ENCODE results near the gene RNASE11.
"Not testable (repeated sequence)": the region's sequence is repeated elsewhere in the genome, so short reads cannot be mapped to it uniquely, and the experiment has no call there.

Gene RNASE11

DNA sequence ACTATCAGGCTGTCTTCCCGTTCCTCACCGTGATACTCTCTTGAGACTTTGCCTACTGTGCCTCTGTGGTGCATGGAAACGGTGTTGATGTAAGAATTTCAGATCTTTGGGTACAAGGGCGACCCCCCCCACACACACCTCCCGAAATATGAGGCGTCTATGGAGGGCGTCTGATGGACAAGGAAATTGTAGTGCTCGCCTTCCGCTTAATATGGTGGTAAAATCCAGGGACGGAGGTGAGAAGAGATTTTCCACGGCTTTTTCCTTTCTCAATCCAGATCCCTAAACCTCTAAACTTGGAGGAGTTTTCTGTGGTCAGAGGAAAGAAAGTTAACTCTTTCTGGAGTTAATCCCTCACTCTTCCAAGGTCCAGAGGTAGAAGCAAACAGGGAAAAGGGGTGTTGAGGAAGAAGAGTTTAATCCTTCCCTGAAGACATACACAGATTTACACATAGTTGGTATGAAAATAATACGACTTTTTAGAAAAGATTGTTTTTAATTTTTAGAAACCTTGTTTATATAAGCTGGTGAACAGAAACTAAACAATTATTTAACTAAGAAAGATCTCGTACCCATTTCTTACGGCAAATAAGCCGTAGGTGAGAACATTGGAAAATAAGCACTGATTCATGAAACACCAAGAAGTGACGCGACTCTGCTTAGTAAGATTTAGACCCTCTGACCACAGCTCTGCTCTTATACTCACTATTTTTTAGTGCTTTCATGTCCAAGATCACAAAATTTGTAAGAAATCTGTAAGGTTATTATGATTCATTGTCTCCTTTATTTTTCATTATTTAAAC, 26.4 kb upstream of the RNASE11 start:
- no peak for DNase-seq (ENCODE audit: low read depth)

DNA sequence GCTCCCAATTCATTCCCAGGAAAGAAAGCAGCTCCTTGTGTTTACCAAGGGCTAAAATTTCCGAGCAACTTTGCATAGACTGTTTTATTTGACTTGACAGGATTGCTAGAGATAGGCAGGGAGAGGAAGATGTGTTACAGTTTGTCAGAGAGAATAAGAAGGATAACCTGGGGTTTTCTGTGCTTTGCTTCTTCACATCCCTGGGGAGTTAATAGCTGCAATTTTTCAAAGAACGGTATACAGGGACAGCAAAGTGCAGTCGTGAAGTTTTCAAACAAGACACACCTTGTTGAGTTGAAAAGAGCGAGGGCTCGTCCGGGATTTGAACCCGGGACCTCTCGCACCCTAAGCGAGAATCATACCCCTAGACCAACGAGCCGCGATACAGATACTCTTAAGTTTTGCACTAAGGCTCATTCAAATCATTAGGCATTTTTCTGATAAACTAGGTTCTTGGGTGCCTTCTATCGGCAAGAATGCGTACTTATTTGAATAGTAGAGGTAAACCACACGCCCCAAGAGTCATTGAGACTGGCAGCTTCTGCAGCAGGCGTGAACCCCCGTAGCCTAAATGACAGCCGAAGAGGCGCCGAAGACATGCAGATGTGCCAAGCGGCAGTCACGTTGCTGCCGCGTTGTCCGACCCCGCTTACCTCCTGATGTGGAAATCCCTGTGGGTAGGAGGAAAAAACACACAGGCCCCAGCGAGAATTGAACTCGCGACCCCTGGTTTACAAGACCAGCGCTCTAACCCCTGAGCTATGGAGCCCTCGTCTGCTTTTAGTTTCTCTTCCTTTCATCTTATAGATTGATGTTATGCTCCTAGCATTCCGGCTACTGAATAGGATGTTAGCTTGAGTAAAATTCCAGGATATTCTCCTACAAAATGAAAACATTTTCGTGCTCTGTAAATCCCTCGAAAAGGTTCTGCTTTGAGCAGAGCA, 25.6 kb upstream of the RNASE11 start:
- DNase-seq (ENCODE audit: low read depth) = peak; percentile 63

DNA sequence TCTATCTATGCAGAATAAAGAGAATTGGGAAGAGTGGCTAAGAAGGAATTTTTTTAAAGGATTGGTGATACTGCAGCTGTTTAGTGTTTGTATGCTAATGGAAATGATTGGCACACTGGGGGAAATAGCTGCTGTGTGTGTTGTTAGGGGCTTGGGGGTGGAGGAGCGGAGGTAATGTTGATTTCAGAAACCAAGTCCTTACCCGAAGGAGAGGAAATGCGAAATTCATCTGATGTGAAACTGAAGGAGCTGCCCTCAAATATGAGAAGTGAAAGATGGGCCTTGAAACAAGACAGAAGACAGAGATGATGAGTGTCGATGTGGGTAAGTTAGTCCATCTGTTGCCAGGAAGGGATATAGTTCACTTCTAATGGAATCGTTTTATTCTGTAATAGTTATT, 24.6 kb upstream of the RNASE11 start:
- DNase-seq (ENCODE audit: low read depth) = no peak

DNA sequence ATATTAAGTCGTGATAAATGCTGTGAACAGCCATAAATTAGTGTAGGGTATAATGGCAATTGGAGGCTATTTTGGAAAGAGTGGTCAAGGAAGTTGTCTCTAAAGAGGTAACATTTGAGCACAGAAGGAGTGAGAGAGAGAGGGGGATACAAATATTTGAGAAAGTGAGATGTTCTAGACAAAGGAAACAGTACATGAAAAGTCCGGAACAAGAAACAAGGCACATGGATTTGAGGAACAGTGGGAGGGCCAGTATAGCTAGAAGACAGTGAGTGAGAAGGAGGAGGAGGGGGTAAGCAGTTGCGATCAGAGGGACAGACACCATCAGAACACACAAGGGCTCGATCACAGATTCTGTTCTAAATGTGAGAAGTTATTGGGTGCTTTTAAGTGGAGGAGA, 23.5 kb upstream of the RNASE11 start:
- DNase-seq (ENCODE audit: low read depth) = no peak

DNA sequence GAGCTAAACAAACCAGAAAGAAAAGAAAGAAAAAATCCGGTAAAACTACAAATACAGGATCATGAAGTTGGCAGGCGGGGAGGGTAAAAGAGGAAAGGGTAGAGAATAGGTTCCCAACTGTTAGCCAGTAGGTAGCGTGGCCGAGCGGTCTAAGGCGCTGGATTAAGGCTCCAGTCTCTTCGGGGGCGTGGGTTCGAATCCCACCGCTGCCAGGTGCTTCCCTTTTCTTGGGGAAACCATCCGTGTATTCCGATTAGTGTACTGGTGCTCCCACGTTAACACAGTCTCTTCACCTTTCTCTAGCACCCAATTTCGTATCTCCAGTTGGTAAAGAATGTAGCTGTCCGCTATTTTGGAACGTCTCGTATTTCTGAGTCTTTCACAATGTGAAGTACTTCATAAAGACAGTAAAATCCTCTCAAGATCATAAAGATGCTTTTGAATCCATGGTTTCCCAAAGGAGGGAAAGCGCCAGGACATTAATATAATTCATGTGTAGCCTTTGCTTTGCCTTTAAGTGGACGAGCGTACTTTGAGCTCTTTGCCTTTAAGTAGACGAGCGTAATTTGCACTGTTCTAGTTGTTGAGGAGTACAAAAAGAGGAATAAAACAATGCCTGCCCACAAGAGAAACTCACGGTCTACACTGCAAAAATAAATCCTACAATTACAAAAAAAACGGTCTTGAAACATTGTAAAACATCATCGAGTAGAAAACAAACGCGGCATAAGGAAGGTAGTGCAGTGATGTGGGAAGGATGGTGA, 22.4 kb upstream of the RNASE11 start:
- DNase-seq (ENCODE audit: low read depth) = peak; percentile 45

DNA sequence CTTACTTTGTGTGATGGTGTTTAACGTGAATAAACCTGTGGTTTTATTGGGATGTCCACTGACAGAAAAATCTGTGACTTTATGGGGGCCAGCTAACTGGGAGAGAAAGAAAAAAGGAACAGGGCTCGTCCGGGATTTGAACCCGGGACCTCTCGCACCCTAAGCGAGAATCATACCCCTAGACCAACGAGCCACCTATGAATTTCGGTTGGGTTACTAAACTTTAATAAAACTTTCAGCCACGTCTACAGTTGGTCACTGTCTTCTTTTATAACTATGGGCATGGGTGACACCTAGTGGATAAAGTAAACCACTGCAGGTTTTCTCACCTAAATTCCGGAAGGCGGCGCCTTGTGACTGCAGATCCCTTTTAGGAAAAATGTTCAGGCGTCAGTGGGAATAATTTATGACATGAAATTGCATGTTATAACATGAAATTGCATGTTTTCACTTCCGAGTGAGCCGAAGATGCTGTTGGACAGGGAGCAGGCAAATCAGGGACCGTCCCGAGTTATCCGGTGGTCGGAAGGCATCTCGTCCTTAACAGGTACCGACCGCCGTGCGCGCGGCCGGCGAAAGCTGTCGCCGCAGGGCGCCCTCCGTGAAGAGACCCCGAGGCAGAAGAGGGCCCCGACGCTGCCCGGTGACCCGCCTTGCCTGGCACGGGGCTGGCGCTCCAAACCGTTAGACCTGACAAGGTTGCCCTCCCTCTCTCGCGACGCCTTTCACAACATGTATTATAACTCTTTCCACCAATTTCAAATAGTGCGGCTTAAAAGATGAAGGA, 21.6 kb upstream of the RNASE11 start:
- peak; percentile 34 for DNase-seq (ENCODE audit: low read depth)

DNA sequence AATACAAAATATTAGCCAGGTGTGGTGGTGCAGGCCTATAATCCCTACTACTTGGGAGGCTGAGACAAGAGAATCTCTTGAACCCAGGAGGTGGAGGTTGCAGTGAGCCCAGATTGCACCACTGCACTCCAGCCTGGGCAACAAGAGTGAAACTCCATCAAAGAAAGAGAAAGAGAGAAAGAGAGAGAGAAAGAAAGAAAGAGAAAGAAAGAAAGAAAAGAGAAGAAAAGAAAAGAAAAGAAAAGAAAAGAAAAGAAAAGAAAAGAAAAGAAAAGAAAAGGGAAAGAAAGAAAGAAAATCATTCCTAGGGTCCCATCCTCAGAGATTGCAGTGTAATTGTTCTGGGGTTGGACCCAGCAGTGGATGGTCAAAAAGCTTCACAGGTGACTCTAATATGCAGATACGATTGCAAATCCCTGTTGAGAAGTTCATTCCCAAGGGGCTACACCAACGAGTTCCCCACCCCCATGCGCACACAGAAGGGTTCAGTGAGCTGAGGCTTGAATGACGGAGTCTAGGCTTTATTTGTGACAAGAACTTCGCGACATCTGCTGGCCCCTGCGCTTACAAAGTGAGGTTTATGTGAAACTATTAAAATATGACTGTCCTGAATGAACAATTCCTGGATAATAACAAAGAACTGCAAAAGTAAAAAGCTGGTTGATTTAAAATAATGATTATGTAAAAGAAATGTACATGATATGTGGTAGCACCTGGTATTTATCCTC, 20.7 kb upstream of the RNASE11 start:
- DNase-seq (ENCODE audit: low read depth) = no peak

DNA sequence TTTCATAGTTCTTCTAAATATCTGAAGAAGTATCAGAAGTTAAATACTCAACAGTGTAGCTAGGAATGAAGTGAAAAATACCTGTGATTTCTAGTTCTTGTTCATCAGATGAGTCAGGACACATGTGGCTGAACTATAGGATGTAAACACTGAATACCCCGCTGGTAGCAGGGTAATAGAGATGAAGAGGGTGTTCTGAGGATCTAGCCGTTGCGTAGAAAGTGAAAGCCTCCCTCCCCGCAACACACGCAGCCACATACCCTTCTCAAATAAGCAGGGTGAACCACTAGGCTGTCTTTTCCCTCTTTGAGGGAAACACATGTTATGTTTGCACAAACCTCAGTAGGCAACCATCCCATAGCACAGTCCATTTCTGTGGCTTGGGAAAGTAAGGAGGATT, 19.8 kb upstream of the RNASE11 start:
- DNase-seq (ENCODE audit: low read depth) = no peak

DNA sequence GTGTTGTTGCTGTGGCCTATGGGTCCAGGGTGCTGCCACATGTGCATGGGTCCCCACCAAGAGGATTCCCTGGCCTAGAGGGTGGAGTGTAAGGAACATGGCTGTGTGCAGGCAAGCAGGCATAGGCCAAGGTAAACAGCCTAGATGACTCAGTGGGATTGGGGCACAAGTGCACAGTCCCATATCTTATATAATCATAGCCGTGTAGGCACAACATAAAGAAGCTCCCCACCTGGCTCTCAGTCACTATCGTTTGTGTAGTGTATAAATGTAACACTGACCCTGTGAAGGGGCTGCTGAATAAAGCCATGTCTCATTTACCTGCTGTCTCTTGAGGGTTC, 19.1 kb upstream of the RNASE11 start:
- DNase-seq (ENCODE audit: low read depth) = no peak

DNA sequence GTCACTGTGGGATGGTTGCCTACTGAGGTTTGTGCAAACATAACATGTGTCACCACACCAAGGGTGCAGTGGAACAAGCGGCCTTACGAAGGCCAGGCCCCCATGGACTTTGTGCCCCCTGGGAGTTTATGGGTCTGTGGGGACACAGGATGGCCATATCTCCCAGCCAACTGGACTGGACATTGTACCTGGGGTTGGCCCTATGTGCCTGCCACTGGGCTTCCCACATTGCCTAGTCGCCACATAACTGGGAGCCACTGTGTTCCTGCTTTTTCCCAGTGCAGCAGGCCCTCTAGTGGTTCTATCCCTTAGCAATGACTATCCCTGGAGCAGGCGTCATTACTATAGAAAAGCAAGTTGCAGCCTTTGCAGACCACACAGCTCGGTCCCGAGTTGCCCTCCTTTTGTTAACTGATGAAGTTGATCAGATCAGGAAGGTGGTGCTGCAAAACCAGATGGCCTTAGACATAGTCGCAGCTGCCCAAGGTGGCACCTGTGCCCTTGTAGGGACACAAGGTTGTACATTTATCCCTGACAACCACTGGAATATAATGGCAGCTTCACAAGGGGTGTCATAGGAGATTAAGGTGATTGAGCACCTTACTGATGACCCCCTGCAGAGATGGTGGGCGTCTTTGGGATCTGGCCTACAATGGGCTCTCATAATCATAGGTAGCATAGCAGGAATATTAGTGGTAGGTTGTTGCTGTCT, 18.5 kb upstream of the RNASE11 start:
- no peak for DNase-seq (ENCODE audit: low read depth)

DNA sequence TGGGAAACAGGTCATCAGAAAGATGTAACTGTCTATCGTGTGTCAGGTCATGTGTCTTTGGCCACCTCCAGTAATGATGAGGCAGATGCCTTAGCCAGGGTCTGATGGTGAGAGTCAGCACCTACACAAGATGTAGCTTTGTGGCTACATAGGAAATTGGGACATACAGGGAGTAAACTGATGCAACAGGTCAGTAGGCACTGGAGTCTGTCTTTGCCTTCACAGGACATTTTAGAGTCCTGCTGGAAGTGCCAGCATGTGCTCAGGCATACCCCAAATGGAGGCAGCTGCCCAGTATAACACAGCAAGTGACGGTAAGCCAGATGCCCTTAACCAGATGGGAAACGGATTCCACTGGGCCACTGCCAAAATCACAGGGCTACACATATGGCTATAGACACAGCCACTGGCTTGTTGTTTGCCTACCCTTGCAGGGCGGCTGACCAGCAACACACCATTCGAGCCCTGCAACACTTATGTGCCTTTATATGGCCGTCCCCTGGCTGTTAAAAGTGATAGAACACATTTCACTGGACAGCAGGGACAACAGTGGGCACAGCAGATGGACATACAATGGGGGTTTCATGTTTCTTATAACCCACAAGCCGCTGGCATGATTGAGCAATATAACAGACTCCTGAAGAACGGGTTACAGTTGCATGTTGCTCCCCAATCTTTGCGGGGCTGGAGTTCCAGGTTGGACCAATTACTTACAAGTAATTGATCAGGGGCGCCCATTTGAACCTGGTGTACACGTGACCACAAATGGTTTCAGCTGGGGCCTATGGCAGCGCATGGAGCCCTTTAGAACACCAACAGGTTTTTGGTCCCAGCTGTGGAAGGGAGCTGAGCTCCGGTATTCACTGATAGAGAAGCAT, 16.3 kb upstream of the RNASE11 start:
- DNase-seq (ENCODE audit: low read depth) = no peak

DNA sequence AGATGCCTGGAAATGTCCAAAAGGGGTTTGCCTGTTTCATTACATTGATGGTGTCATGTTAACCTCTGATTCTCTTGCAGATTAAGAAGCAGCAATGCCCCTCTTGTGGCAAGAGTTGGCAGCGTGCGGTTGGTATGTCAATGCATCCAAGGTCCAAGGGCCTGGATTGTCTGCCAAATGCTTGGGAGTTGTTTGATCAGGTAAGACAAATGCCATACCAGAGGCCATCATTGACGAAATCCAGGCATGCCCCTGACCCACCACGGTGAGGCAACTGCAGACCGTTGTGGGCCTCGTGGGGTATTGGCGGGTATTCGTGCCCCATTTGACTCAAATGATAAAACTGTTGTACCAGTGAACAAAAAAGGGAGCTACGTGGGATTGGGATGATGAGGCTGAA, 14.8 kb upstream of the RNASE11 start:
- DNase-seq (ENCODE audit: low read depth) = no peak

DNA sequence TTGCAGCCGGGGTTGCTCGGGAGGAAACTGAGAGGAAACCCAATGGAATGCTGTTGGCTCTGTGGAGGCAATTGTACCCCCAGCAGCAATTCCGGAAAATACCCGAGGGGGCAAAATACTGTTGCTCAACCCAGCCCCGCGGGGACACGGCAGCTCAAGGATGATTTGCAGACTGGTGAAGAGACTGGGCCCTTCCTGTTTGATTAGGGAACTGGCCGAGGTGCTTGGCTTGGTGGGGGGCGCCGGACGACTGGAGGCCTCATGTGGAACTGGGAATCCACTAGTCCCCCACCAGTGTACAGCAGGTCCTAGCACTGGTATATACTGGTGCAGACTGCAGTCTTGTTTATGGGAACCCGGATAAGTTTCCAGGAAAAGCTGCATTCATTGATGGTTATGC, 13.7 kb upstream of the RNASE11 start:
- DNase-seq (ENCODE audit: low read depth) = no peak

DNA sequence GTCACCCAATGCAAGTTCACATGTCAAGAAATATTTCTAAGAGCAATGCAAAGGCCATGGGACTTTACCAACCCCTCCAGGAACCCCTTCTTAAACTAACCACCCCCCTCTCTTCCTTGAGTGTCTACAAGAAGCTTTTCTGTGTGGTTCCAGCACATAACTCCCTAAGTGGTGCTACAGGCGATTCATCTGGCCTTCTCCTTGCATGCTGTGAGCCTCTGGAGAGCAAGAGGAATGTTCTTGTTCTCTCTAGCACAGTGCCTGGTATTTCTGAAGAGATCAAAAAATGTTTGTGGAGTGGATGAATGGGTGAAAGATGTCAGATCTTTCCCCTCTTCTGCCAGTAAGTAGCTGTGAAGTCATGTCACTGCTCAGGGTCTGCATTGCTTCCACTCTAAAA, 9.3 kb upstream of the RNASE11 start:
- no peak for DNase-seq (ENCODE audit: low read depth)

DNA sequence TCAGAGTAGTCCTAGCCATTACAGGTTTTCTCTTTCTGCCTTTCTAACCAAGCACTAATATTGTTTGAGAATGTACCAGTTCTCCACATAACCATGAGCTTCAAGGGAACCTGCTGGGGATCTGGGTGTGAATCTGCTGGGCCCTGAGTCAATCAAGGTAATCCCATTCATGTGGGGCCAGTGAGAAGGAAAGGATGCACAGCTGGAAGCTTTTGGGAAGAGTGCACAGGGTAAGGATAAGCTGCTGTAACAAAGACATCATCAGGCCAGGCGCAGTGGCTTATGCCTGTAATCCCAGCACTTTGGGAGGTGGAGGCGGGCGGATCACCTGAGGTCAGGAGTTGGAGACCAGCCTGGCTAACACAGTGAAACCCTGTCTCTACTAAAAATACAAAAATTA, 7.9 kb upstream of the RNASE11 start:
- not testable (repeated sequence) for DNase-seq (ENCODE audit: low read depth)

DNA sequence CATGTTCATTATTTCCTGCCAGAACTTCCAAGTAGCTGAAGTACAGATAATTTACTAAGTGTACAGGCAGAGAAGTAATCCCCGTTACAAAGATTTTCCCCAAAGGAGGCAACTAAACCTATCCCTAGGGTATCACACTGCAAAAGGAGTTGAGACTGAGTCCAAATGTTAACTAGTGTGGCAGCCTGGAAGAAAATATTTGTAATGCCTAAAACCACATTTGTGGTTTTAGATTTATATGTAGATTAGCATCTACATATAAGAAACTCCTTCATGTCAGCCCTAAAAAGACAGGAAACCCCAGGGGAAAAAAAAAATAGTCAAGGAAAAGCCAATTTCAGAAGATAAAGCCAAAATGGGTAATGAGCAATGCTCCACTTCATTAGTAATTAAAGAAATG, 4.8 kb upstream of the RNASE11 start:
- no peak for DNase-seq (ENCODE audit: low read depth)

DNA sequence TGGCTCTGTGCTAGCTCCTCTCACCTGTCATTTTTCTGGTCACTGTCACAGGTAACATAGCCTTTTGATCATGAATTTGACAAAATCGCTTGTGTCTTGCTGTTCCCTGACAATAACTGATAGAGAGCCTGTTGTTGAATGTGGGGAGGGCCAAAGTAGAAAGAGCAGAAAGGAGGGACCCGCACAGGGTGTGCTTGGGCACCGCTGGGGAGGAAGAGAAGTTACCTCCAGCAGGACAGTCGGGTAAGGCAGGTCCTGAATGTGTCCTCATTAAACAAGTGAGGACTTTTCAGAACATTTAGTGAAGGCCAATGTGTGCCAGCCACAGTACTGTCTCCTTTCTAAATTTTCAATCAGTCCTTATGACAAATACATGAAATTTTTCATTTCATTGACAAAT, 3.4 kb upstream of the RNASE11 start, which contains the start of gene RNASE12:
Gene RNASE12, minus strand, starts transcription at position 142 of the 400 bp plus-strand sequence. CDS start 653 bp downstream, outside the sequence.
- DNase-seq (ENCODE audit: low read depth) = no peak

DNA sequence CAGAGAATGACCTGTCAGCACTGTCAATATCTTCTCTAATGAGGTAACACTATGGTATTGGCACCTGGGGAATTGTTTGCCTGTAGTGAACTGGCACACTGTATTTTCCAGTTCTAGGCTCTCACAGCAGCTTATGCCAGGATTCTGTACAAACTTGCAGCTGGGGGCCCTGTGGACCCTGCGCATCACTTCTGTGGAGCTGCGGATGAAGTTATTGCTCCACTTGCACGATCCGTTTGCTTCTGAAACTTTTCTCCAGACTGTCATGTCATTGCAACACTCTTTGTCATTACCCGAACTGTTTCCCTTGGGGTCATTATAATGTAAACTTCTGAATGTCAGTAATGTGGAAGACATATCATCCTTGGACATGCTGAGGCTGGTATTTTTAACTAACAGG, 3.9 kb downstream of the RNASE11 start:
- DNase-seq (ENCODE audit: low read depth) = no peak

DNA sequence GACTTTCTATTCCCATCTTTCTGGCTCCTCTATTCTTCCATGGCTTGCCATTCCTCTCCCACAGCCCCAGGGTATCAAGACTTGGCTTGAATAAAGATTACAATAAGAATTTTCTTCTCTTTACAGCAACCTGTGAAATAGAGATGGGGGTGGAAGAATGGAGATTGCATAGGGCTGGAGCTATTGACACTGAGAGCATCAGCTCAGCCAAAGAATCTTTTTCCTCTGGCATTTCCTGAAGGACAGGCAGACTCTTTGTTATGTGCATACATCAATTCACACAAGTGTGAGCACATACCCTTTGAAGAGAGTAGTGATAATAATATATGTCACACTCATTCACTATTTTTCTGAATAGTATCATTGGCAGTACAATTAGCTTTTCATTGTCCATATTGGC, 4.7 kb downstream of the RNASE11 start:
- DNase-seq (ENCODE audit: low read depth) = no peak

Measured in activated T-helper 1 cell treated with Interleukin-2 at 50 U/mL for 16 hours (primary cell).